HG02943 (cell line): Measurements from ENCODE around the gene SERPINB13.

Experiments
- ATAC-seq: cut with Tn5 transposase; IDR thresholded peaks from one replicate; pipeline ENCODE4 v1.9.1; 2021; ENCODE audit warnings: mild to moderate bottlenecking, low read depth, moderate library complexity; ENCODE audit not compliant: unreplicated experiment

SERPINB13 gene

GRCh38 chr18:63586966-63587365 lies at the start of gene SERPINB13:
TSS of gene SERPINB13 (plus strand) at chr18:63587343. CDS start at chr18:63588668, 1,325 bp downstream.
- ATAC-seq: no peak

GRCh38 chr18:63539904-63540510 lies 47.1 kb upstream of the SERPINB13 start:
- no peak for ATAC-seq

- no peak for ATAC-seq
These were observed 45.1 kb upstream of the SERPINB13 start, which contains the start of gene SERPINB12 for GRCh38 chr18:63542069-63542468. TSS of gene SERPINB12 (plus strand) at chr18:63542369. CDS start at chr18:63556160, 13,791 bp downstream.

- ATAC-seq: no peak
These were observed 43.1 kb upstream of the SERPINB13 start for GRCh38 chr18:63544017-63544416.

- ATAC-seq: no peak
These were observed 42.1 kb upstream of the SERPINB13 start for GRCh38 chr18:63545000-63545399.

GRCh38 chr18:63550068-63550467 lies 37.1 kb upstream of the SERPINB13 start:
- no peak for ATAC-seq

GRCh38 chr18:63551769-63552168 lies 35.4 kb upstream of the SERPINB13 start:
- no peak for ATAC-seq

GRCh38 chr18:63552581-63552980 lies 34.6 kb upstream of the SERPINB13 start:
- no peak for ATAC-seq

GRCh38 chr18:63553081-63553480 lies 34.1 kb upstream of the SERPINB13 start:
- ATAC-seq: no peak

- ATAC-seq: no peak
These were observed 27.3 kb upstream of the SERPINB13 start for GRCh38 chr18:63559567-63560491.

- no peak for ATAC-seq
These were observed 24.9 kb upstream of the SERPINB13 start for GRCh38 chr18:63562284-63562683.

- no peak for ATAC-seq
These were observed 23.1 kb upstream of the SERPINB13 start for GRCh38 chr18:63564021-63564420.

GRCh38 chr18:63564561-63564960 lies 22.6 kb upstream of the SERPINB13 start:
- no peak for ATAC-seq

- ATAC-seq: no peak
These were observed 19.9 kb upstream of the SERPINB13 start for GRCh38 chr18:63567276-63567675.

- no peak for ATAC-seq
These were observed 19.3 kb upstream of the SERPINB13 start for GRCh38 chr18:63567825-63568224.

GRCh38 chr18:63570721-63571120 lies 16.4 kb upstream of the SERPINB13 start:
- no peak for ATAC-seq

- no peak for ATAC-seq
These were observed 11.5 kb upstream of the SERPINB13 start for GRCh38 chr18:63575681-63576080.

GRCh38 chr18:63578357-63578958 lies 8.7 kb upstream of the SERPINB13 start:
- ATAC-seq: no peak

- ATAC-seq: no peak
These were observed 7.5 kb upstream of the SERPINB13 start for GRCh38 chr18:63579616-63580015.

- no peak for ATAC-seq
These were observed 1.2 kb upstream of the SERPINB13 start for GRCh38 chr18:63585988-63586387.

- ATAC-seq: no peak
These were observed 712 bp upstream of the SERPINB13 start for GRCh38 chr18:63586431-63586830.
